GM12878 (cell line): ENCODE results near the gene CD2BP2.

ENCODE experiments used
- MTA3 ChIP-seq: IDR thresholded peaks from 2 replicates; pipeline ENCODE4 v1.6.1; 2012; ENCODE audit warnings: low read length, inconsistent platforms, borderline replicate concordance
- SMARCA5 ChIP-seq: fragments of 450-650 bp; IDR thresholded peaks from 2 replicates; pipeline ENCODE4 v1.6.1; 2017; ENCODE audit warnings: mild to moderate bottlenecking
- ZNF384 ChIP-seq: IDR thresholded peaks from 2 replicates; pipeline ENCODE4 v1.6.1; 2012; ENCODE audit warnings: low read depth, mild to moderate bottlenecking, low read length, improper control_type of control experiment, borderline replicate concordance
- TF ChIP-seq, protein P1 (sequence below), 3 experiments: IDR thresholded peaks in 2 of 3; conservative IDR thresholded peaks in 1 of 3; 2 replicates each; pipeline ENCODE4 v1.5.1; 2011; ENCODE audit warnings: low read depth in 3 of 3, low read length in 3 of 3, mild to moderate bottlenecking in 3 of 3, control low read depth in 2 of 3, moderate library complexity in 2 of 3, inconsistent platforms in 1 of 3, mixed read lengths in 1 of 3; ENCODE audit not compliant: control insufficient read depth in 2 of 3, insufficient read depth in 1 of 3; ENCODE audit errors: extremely low read depth in 1 of 3
- TF ChIP-seq, protein P2 (sequence below): fragments of 450-650 bp; IDR thresholded peaks from 2 replicates; pipeline ENCODE4 v1.6.1; 2014; ENCODE audit warnings: mild to moderate bottlenecking

DNA sequence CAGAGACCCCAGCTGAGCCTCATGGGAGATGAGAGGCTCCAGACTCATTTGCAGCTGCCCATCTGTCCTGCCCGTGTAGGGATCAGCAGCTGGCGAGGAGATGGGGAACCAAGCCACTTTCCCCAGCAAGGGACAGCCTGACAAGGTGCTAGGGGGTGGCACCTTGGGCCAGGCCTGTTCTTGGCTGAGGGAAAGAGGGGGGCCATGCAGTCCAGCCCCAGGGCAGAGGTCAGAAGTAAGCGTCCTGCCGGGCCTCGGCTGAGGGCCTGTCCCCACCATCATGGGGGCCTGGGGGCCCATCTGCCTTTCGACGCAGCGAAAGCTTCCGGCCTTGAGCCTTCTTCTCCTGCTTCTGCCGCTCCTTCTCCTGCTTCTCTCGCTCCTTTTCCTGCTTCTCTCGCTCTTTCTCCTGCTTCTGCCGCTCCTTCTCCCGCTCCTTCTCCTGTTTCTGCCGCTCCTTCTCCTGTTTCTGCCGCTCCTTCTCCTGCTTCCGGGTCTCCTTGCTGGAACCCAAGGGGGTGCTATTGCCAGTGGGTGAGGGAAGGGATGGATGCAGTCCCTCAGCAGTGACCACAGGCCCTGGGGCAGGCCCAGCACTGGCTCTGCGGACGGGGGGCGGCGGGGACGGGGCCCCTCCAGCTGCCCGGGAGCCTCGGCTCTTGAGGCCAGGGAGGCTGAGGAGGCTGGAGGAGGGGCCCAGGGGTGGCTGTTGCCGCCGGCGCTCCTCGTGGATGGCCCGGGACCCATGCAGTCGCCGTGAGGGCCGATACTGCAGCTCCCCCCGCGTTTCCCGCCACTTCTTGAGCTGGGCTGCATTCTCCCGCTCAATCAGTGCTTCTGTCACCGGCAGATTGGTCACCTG lies 2.8 kb upstream of the CD2BP2 start:
- no peak for TF ChIP-seq SMARCA5
- no peak for TF ChIP-seq ZNF384
- TF ChIP-seq MTA3 = no peak
- TF ChIP-seq, protein P1, sequence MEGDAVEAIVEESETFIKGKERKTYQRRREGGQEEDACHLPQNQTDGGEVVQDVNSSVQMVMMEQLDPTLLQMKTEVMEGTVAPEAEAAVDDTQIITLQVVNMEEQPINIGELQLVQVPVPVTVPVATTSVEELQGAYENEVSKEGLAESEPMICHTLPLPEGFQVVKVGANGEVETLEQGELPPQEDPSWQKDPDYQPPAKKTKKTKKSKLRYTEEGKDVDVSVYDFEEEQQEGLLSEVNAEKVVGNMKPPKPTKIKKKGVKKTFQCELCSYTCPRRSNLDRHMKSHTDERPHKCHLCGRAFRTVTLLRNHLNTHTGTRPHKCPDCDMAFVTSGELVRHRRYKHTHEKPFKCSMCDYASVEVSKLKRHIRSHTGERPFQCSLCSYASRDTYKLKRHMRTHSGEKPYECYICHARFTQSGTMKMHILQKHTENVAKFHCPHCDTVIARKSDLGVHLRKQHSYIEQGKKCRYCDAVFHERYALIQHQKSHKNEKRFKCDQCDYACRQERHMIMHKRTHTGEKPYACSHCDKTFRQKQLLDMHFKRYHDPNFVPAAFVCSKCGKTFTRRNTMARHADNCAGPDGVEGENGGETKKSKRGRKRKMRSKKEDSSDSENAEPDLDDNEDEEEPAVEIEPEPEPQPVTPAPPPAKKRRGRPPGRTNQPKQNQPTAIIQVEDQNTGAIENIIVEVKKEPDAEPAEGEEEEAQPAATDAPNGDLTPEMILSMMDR (IDR thresholded peaks at IDR 0.05 in 2 of 3, conservative IDR thresholded peaks at IDR 0.05 in 1 of 3; ENCODE audit: control insufficient read depth in 2 of 3, extremely low read depth in 1 of 3, insufficient read depth in 1 of 3, low read depth in 3 of 3, low read length in 3 of 3) = no peak
- TF ChIP-seq, protein P2, sequence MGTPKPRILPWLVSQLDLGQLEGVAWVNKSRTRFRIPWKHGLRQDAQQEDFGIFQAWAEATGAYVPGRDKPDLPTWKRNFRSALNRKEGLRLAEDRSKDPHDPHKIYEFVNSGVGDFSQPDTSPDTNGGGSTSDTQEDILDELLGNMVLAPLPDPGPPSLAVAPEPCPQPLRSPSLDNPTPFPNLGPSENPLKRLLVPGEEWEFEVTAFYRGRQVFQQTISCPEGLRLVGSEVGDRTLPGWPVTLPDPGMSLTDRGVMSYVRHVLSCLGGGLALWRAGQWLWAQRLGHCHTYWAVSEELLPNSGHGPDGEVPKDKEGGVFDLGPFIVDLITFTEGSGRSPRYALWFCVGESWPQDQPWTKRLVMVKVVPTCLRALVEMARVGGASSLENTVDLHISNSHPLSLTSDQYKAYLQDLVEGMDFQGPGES = no peak
